MM.1S (cell line): ENCODE data around the gene EPB41L4B.

Experiments
- DNase-seq: peaks from one replicate; pipeline ENCODE4 v3.0.0-alpha.2; 2015
- H2AFZ ChIP-seq: fragments of 300-600 bp; sonication (generic); 2 replicates; pipeline ENCODE4 v1.6.0; 2016; ENCODE audit warnings: antibody characterized with exemption, low read length
- H3F3A ChIP-seq: fragments of 300-600 bp; sonication (generic); 2 replicates; pipeline ENCODE4 v1.6.1; 2016; ENCODE audit warnings: mild to moderate bottlenecking, antibody characterized with exemption, low read length, moderate library complexity, mixed read lengths; ENCODE audit not compliant: insufficient read depth
- H3K27ac ChIP-seq: fragments of 300-600 bp; sonication (generic); 2 replicates; pipeline ENCODE4 v1.5.1; 2016; ENCODE audit warnings: mild to moderate bottlenecking, low read length
- H3K27me3 ChIP-seq: fragments of 300-600 bp; sonication (generic); replicated peaks from 2 replicates; pipeline ENCODE4 v1.6.0; 2016; ENCODE audit warnings: low read length; ENCODE audit not compliant: insufficient read depth
- H3K36me3 ChIP-seq: fragments of 300-600 bp; sonication (generic); replicated peaks from 2 replicates; pipeline ENCODE4 v1.6.1; 2016; ENCODE audit warnings: mild to moderate bottlenecking, low read length, mixed read lengths; ENCODE audit not compliant: insufficient read depth
- H3K4me1 ChIP-seq: fragments of 300-600 bp; sonication (generic); 2 replicates; pipeline ENCODE4 v1.6.1; 2016; ENCODE audit warnings: low read length, mixed read lengths
- H3K4me2 ChIP-seq: fragments of 300-600 bp; sonication (generic); 2 replicates; pipeline ENCODE4 v1.6.0; 2016; ENCODE audit warnings: low read depth, low read length
- H3K4me3 ChIP-seq: fragments of 300-600 bp; sonication (generic); 2 replicates; pipeline ENCODE4 v1.5.1; 2016; ENCODE audit warnings: low read length, mixed read lengths
- H3K79me2 ChIP-seq: fragments of 300-600 bp; sonication (generic); 2 replicates; pipeline ENCODE4 v1.6.1; 2016; ENCODE audit warnings: mixed run types, low read length, mixed read lengths
- H3K9ac ChIP-seq: fragments of 300-600 bp; sonication (generic); 2 replicates; pipeline ENCODE4 v1.6.1; 2016; ENCODE audit warnings: low read length, mixed read lengths
- H3K9me2 ChIP-seq: fragments of 300-600 bp; sonication (generic); replicated peaks from 2 replicates; pipeline ENCODE4 v1.6.1; 2016; ENCODE audit warnings: mild to moderate bottlenecking, low read length, mixed read lengths; ENCODE audit not compliant: insufficient read depth
- H3K9me3 ChIP-seq: fragments of 300-600 bp; sonication (generic); replicated peaks from 2 replicates; pipeline ENCODE4 v1.6.1; 2016; ENCODE audit warnings: mild to moderate bottlenecking, low read length, mixed read lengths; ENCODE audit not compliant: insufficient read depth
- H4K20me1 ChIP-seq: fragments of 300-600 bp; sonication (generic); 2 replicates; pipeline ENCODE4 v1.6.1; 2016; ENCODE audit warnings: mild to moderate bottlenecking, low read length, moderate library complexity, mixed read lengths; ENCODE audit not compliant: insufficient read depth
- EZH2 ChIP-seq: fragments of 300-600 bp; sonication (generic); optimal IDR thresholded peaks from 2 replicates; pipeline ENCODE3; 2017; ENCODE audit warnings: low read depth, mild to moderate bottlenecking, antibody characterized with exemption, low read length, mixed read lengths
- EZH2phosphoT487 ChIP-seq: fragments of 300-600 bp; sonication (generic); IDR thresholded peaks from 2 replicates; pipeline ENCODE4 v1.6.1; 2018; ENCODE audit warnings: antibody characterized with exemption, low read length
- TF ChIP-seq, protein P1 (sequence below): fragments of 300-600 bp; sonication (generic); IDR thresholded peaks from 2 replicates; pipeline ENCODE4 v1.5.1; 2016; ENCODE audit warnings: antibody characterized with exemption, low read length, mixed read lengths

The EPB41L4B gene

DNA sequence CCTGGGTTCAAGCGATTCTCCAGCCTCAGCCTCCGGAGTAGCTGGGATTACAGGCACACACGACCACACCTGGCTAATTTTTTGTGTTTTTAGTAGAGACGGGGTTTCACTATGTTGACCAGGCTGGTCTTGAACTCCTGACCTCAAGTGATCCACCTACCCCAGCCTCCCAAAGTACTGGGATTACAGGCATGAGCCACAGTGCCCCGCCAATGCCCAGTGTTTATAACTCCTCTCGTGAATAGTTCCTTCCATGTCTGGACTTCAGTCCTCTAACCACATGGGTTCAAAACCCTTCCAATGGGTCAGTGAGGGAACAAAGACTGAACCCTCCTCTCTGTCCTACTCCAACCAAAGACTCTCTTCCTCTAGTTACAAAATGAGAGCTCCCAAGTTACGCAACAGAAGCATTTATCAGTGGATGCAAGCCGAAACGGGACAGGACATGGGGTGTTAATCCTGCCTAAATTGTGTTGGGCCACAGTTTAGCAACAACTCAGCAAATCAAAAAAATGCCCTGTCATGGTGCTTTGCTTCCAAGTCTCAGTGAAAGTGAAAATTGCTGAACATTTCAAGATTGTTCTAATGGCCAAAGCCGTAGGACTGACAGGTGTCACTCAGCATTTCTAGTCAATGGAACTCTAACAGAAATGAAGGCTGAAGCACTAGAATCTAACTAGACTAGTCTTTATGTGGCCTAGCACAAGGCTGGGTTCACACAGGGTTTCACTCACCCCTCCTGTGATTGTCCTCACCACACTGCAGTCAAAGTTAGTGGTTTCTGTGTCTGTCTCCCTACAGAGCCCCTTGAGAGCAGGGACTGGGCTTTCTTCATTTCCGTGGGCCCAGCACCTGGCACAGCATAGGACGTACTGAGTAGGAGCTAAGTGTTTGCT lies 197.9 kb downstream of the EPB41L4B start:
- H4K20me1 ChIP-seq, result peaks cover 3% of the 10 kb centered on the region; the same call in 1 of the 2 replicates
- no peak overlapping the region; the same call in 1 of the 2 replicates for H3K27ac ChIP-seq
- no peaks in the 10 kb centered on the region for H3K27me3 ChIP-seq
- no peak overlapping the region for H3K9ac ChIP-seq
- H3K4me1 ChIP-seq, result peaks cover 26% of the 10 kb centered on the region
- no peaks in the 10 kb centered on the region for H3K36me3 ChIP-seq
- peak overlapping the region; percentile 30 for H3K4me2 ChIP-seq
- peaks cover 16% of the 10 kb centered on the region for H3K79me2 ChIP-seq
- no peaks in the 10 kb centered on the region for H3K9me2 ChIP-seq
- peak; percentile 76 for DNase-seq
- no peak overlapping the region for H2AFZ ChIP-seq
- no peak overlapping the region for H3K4me3 ChIP-seq
- no peak for TF ChIP-seq EZH2
- TF ChIP-seq, protein P1, sequence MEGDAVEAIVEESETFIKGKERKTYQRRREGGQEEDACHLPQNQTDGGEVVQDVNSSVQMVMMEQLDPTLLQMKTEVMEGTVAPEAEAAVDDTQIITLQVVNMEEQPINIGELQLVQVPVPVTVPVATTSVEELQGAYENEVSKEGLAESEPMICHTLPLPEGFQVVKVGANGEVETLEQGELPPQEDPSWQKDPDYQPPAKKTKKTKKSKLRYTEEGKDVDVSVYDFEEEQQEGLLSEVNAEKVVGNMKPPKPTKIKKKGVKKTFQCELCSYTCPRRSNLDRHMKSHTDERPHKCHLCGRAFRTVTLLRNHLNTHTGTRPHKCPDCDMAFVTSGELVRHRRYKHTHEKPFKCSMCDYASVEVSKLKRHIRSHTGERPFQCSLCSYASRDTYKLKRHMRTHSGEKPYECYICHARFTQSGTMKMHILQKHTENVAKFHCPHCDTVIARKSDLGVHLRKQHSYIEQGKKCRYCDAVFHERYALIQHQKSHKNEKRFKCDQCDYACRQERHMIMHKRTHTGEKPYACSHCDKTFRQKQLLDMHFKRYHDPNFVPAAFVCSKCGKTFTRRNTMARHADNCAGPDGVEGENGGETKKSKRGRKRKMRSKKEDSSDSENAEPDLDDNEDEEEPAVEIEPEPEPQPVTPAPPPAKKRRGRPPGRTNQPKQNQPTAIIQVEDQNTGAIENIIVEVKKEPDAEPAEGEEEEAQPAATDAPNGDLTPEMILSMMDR, result no peak
- TF ChIP-seq EZH2phosphoT487, result no peak
- H3K9me3 ChIP-seq, result no peaks in the 10 kb centered on the region
- H3F3A ChIP-seq, result peaks cover 13% of the 10 kb centered on the region; the same call in 1 of the 2 replicates
